Astrocyte of the spinal cord (primary cell): ENCODE results near the gene DAZAP1.
A peak's percentile ranks its signal among the peaks of the same experiment; 100 is the strongest.

Source experiments
- DNase-seq: peaks from one replicate; pipeline ENCODE4 v3.0.0; 2011; ENCODE audit warnings: low read depth, low spot score
- H3K4me3 ChIP-seq: 2 replicates; pipeline ENCODE4 v1.5.1; 2011; ENCODE audit warnings: low read depth, mild to moderate bottlenecking, low read length, moderate library complexity
- CTCF ChIP-seq: IDR thresholded peaks from 2 replicates; pipeline ENCODE4 v1.5.1; 2012; ENCODE audit warnings: low read depth, mild to moderate bottlenecking, low read length, inconsistent platforms
- in situ Hi-C: cut with HindIII; loops from 2 replicates; pipeline ENCODE4 v1.10.0; 2017; ENCODE audit warnings: low sequenced_read_pairs

The DAZAP1 gene

GRCh38 chr19:1422360-1422759, 15.0 kb downstream of the DAZAP1 start:
- DNase-seq: no peak
- no peak overlapping the region for H3K4me3 ChIP-seq
- no peak for TF ChIP-seq CTCF
- in situ Hi-C loops: no loop called here

GRCh38 chr19:1422943-1423342, 15.6 kb downstream of the DAZAP1 start:
- in situ Hi-C loops: no loop called here
- no peak for DNase-seq
- TF ChIP-seq CTCF: no peak
- H3K4me3 ChIP-seq: no peak overlapping the region

- H3K4me3 ChIP-seq: no peak overlapping the region
- TF ChIP-seq CTCF: no peak
- DNase-seq: no peak
- in situ Hi-C loops: no loop called here
Measured at GRCh38 chr19:1423436-1424191, 16.2 kb downstream of the DAZAP1 start.

- TF ChIP-seq CTCF: no peak
- no peak overlapping the region for H3K4me3 ChIP-seq
- no peak for DNase-seq
- in situ Hi-C loops: no loop called here
Measured at GRCh38 chr19:1424192-1424955, 17.0 kb downstream of the DAZAP1 start.

- no peak overlapping the region for H3K4me3 ChIP-seq
- in situ Hi-C loops: no loop called here
- peak; percentile 33 for DNase-seq
- no peak for TF ChIP-seq CTCF
Measured at GRCh38 chr19:1425102-1425837, 17.9 kb downstream of the DAZAP1 start.

GRCh38 chr19:1425902-1426301, 18.5 kb downstream of the DAZAP1 start:
- in situ Hi-C loops: no loop called here
- no peak overlapping the region for H3K4me3 ChIP-seq
- no peak for DNase-seq
- no peak for TF ChIP-seq CTCF
